PC-9 (cell line): ENCODE results near the gene TSR3. TPM values are rescaled to one million over a fixed set of nuclear protein-coding genes. Genes with fewer than 3 reads are reported as not detected.

Experiments used
- BruUV-seq: library from RNA; stranded (reverse); fragments of 400-500 nt; replicated peaks from 2 replicates; lab custom pipeline; 2021; lab: Mats Ljungman, UMichigan
- CTCF ChIA-PET: fragments of 300-600 bp; sonication (Branson Sonifier 250); formaldehyde crosslinking; loops from one replicate; lab custom pipeline; 2022; ENCODE audit warnings: antibody characterized with exemption; lab: Charles Lee
- POLR2A ChIA-PET: fragments of 300-600 bp; sonication (Branson Sonifier 250); formaldehyde crosslinking; loops from one replicate; lab custom pipeline; 2022; ENCODE audit warnings: antibody characterized with exemption; ENCODE audit not compliant: unreplicated experiment; lab: Charles Lee
- DNase-seq, 2 experiments: peaks; one replicate each; pipeline versions ENCODE4 v3.0.0 to v3.0.0-alpha.2; 2015 to 2022; ENCODE audit warnings: mixed read lengths in 1 of 2
- H2AFZ ChIP-seq: fragments of 200-600 bp; sonication (generic); 2 replicates; pipeline ENCODE4 v1.8.1; 2017; ENCODE audit warnings: antibody characterized with exemption
- H3F3A ChIP-seq: fragments of 200-600 bp; sonication (generic); 2 replicates; pipeline ENCODE4 v1.8.1; 2017; ENCODE audit warnings: antibody characterized with exemption, mild to moderate bottlenecking, low read depth; ENCODE audit not compliant: insufficient read depth
- H3K27ac ChIP-seq: fragments of 200-600 bp; sonication (generic); 2 replicates; pipeline ENCODE4 v1.6.1; 2016; ENCODE audit warnings: mixed run types
- H3K27me3 ChIP-seq: fragments of 200-600 bp; sonication (generic); 2 replicates; pipeline ENCODE4 v1.6.1; 2016; ENCODE audit warnings: low read depth, mixed run types; ENCODE audit not compliant: insufficient read depth
- H3K36me3 ChIP-seq: fragments of 200-600 bp; sonication (generic); 2 replicates; pipeline ENCODE4 v1.6.1; 2016; ENCODE audit warnings: low read depth, mixed run types
- H3K4me1 ChIP-seq: fragments of 200-600 bp; sonication (generic); replicated peaks from 2 replicates; pipeline ENCODE4 v1.6.1; 2016; ENCODE audit warnings: mixed run types; ENCODE audit not compliant: insufficient read depth
- H3K4me2 ChIP-seq: fragments of 200-600 bp; sonication (generic); 2 replicates; pipeline ENCODE4 v1.6.1; 2017; ENCODE audit warnings: mixed run types
- H3K4me3 ChIP-seq: fragments of 200-600 bp; sonication (generic); 2 replicates; pipeline ENCODE4 v1.6.1; 2016; ENCODE audit warnings: mixed run types
- H3K79me2 ChIP-seq: fragments of 200-600 bp; sonication (generic); 2 replicates; pipeline ENCODE4 v1.6.1; 2017; ENCODE audit warnings: low read depth, mixed run types
- H3K9me2 ChIP-seq: fragments of 200-600 bp; sonication (generic); 2 replicates; pipeline ENCODE4 v1.8.1; 2017; ENCODE audit warnings: mild to moderate bottlenecking; ENCODE audit not compliant: insufficient read depth
- H3K9me3 ChIP-seq: fragments of 200-600 bp; sonication (generic); 2 replicates; pipeline ENCODE4 v1.8.1; 2016; ENCODE audit warnings: low read depth; ENCODE audit not compliant: insufficient read depth
- H4K20me1 ChIP-seq: fragments of 200-600 bp; sonication (generic); 2 replicates; pipeline ENCODE4 v1.8.1; 2017; ENCODE audit not compliant: insufficient read depth
- EZH2 ChIP-seq: fragments of 200-600 bp; sonication (generic); IDR thresholded peaks from 2 replicates; pipeline ENCODE4 v1.8.0; 2017; ENCODE audit warnings: antibody characterized with exemption, low read depth
- intact Hi-C: fragments of 100-400 bp; cut with micrococcal nuclease; formaldehyde crosslinking; loops from one replicate; pipeline ENCODE4 v1.10.0; 2022; ENCODE audit not compliant: unreplicated experiment
- total RNA-seq: library from RNA; stranded (reverse); gene quantifications from 2 replicates; pipeline ENCODE4 v1.2.3, GENCODE V29; 2021
- TF ChIP-seq, protein P1 (sequence below): fragments of 200-600 bp; sonication (generic); conservative IDR thresholded peaks from 2 replicates; pipeline ENCODE4 v1.6.1; 2017; ENCODE audit warnings: mixed run types, antibody characterized with exemption, mild to moderate bottlenecking, moderate library complexity

The TSR3 gene
- total RNA-seq, 1 experiment from 2014 or later, result 69.5 TPM

DNA sequence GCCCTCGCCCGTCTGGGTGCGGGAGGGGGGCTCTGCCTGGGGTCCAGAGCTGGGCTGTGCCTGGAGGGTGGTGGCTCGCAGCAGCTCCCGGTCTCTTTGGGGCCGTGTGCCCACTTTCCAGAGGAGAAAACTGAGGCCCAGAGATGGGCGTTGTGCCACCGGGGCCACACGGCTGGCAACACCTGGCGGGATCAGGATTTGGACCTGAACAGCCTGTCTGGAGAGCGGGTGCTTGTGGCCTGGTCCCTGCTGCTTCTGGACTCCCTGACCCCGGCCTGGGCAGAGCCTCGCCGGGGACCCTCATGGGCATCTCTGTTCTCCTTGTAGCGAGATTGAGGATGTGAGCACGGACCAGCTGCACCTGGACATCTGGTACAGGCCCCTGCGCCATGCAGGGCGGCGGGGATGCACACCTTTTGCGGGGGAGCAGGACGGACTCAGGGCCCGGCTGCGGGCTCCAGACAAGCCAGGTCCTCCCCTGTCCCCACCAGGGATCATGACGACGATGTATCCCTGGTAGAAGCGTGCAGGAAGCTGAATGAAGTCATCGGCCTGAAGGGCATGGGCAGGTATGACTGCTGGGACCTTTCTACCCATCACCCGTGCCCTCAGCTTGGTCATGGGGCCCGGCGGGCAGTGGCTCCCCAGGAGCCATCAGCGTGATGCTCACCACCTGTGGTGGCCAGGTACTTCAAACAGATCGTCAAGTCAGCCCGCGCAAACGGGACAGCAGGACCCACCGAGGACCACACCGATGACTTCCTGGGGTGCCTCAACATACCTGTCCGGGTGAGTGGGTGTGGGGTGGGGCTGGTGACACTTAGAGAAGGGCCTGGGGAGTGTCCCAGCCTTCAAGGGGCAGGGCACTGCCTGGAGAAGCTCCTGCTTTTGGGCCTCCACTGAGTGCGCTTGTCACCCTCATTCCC lies 9.9 kb downstream of the TSR3 start:
- DNase-seq, result no peak
- CTCF ChIA-PET, result no interaction called here

DNA sequence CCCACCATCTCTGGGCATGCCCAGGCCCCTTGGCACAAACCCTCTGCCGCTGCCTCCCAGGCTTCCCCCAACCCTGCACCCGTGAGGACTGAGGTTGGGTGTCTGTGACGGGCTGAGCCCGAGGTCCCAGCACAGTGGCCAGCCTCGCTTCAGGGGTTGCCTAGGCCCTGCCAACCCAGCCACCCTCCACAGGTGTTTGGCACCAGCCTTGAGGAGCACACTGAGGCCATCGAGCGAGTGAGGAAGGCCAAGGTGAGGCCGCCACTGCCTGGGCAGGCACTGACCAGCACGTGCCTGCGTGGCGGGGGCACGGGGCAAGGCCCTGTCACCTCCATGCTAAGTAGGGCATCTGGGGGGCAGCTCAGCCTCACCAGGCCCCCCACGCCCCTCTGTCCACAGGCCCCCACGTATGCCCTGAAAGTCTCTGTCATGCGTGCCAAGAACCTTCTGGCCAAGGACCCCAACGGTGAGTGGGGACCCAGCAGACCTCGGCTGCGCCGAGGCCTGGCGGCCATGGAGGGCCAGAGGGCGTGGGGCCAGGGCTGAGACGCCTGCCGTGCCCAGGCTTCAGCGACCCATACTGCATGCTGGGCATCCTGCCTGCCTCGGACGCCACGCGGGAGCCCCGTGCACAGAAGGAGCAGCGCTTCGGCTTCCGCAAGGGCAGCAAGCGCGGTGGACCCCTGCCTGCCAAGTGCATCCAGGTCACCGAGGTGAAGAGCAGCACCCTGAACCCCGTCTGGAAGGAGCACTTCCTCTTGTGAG lies 10.8 kb downstream of the TSR3 start:
- no peak overlapping the region for H3K4me3 ChIP-seq
- no peak overlapping the region for H3K27ac ChIP-seq
- TF ChIP-seq EZH2, result no peak
- TF ChIP-seq, protein P1, sequence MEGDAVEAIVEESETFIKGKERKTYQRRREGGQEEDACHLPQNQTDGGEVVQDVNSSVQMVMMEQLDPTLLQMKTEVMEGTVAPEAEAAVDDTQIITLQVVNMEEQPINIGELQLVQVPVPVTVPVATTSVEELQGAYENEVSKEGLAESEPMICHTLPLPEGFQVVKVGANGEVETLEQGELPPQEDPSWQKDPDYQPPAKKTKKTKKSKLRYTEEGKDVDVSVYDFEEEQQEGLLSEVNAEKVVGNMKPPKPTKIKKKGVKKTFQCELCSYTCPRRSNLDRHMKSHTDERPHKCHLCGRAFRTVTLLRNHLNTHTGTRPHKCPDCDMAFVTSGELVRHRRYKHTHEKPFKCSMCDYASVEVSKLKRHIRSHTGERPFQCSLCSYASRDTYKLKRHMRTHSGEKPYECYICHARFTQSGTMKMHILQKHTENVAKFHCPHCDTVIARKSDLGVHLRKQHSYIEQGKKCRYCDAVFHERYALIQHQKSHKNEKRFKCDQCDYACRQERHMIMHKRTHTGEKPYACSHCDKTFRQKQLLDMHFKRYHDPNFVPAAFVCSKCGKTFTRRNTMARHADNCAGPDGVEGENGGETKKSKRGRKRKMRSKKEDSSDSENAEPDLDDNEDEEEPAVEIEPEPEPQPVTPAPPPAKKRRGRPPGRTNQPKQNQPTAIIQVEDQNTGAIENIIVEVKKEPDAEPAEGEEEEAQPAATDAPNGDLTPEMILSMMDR, result no peak
- H4K20me1 ChIP-seq, result no peaks in the 10 kb centered on the region
- H3K9me3 ChIP-seq, result no peaks in the 10 kb centered on the region
- POLR2A ChIA-PET, result no interaction called here
- 0 out of 2 replicates have a peak, but pooled peaks cover 4% of the 10 kb centered on the region for H3F3A ChIP-seq
- H2AFZ ChIP-seq, result no peak overlapping the region
- no peaks in the 10 kb centered on the region for H3K9me2 ChIP-seq
- no peak overlapping the region for H3K4me2 ChIP-seq
- no peaks in the 10 kb centered on the region for H3K36me3 ChIP-seq
- H3K79me2 ChIP-seq, result no peaks in the 10 kb centered on the region
- no peak for DNase-seq
- intact Hi-C loops, result no loop called here
- H3K4me1 ChIP-seq, result 0 out of 2 replicates have a peak, but pooled peaks cover 5% of the 10 kb centered on the region
- H3K27me3 ChIP-seq, result no peaks in the 10 kb centered on the region
- CTCF ChIA-PET, result no interaction called here
- BruUV-seq, result no TSS peak

More for the DNA sequence above, 9.9 kb downstream of the TSR3 start:
- POLR2A ChIA-PET, result no interaction called here
- H3K9me3 ChIP-seq, result no peaks in the 10 kb centered on the region
- 0 out of 2 replicates have a peak, but pooled peaks cover 5% of the 10 kb centered on the region for H3K4me1 ChIP-seq
- no peaks in the 10 kb centered on the region for H4K20me1 ChIP-seq
- intact Hi-C loops, result no loop called here
- no peaks in the 10 kb centered on the region for H3K36me3 ChIP-seq
- TF ChIP-seq EZH2, result no peak
- TF ChIP-seq, protein P1, result no peak
- H3K4me3 ChIP-seq, result no peak overlapping the region
- no peaks in the 10 kb centered on the region for H3K27me3 ChIP-seq
- 0 out of 2 replicates have a peak, but pooled peaks cover 4% of the 10 kb centered on the region for H3F3A ChIP-seq
- no peak overlapping the region for H2AFZ ChIP-seq
- BruUV-seq, result no TSS peak
- H3K79me2 ChIP-seq, result no peaks in the 10 kb centered on the region
- no peaks in the 10 kb centered on the region for H3K9me2 ChIP-seq
- no peak overlapping the region for H3K27ac ChIP-seq
- no peak overlapping the region for H3K4me2 ChIP-seq

DNA sequence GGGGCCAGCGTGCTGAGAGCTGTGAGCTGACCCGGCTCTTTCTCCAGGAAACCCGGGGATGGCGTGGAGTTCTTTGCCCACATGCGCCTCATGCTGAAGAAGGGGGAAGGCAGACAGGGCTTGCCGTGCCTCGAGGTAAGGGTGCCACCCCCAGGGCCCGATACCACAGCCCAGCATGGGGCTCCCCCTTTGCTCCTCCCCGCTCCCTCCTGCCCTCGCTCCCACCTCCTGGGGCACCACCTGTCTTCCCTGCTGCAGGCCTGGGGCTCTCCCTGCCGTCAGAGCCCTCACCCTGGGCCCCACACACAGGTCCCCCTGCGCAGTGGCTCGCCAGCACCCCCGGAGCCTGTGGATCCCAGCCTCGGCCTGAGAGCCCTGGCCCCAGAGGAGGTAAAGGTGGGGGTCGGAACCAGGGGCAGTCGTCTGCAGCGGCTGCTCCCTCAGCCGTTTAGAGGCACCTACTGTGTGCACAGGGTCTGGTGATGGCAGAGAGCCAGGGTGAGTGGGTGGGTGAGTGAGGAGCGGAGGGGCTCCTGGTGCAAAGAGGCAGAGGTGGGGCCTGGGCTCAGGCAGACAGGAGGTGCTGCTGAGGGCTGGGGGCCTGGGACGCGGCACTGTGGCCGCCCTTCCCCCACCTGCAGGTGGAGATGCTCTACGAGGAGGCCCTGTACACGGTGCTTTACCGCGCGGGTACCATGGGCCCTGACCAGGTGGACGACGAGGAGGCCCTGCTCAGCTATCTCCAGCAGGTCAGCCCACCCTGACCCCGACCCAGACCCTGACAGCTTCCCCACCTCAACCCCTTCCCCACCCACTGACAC lies 12.6 kb downstream of the TSR3 start:
- Histone ChIP-seq H3K4me2 (no peak overlapping the region), H3K9me3 (no peaks in the 10 kb centered on the region), H3K27me3 (no peaks in the 10 kb centered on the region), H3K27ac (no peak overlapping the region), H3K79me2 (no peaks in the 10 kb centered on the region), H3K36me3 (no peaks in the 10 kb centered on the region), H3K4me3 (no peak overlapping the region), H3F3A (0 out of 2 replicates have a peak, but pooled peaks cover 2% of the 10 kb centered on the region), H2AFZ (no peak overlapping the region), H4K20me1 (no peaks in the 10 kb centered on the region), H3K9me2 (no peaks in the 10 kb centered on the region), H3K4me1 (0 out of 2 replicates have a peak, but pooled peaks cover 5% of the 10 kb centered on the region)
- no TSS peak for BruUV-seq
- DNase-seq, result no peak
- intact Hi-C loops, result no loop called here
- TF ChIP-seq, protein P1, result no peak
- TF ChIP-seq EZH2, result no peak
- ChIA-PET CTCF (no interaction called here), POLR2A (no interaction called here)
